Mammary microvascular endothelial cell (primary cell): Measurements from ENCODE around the gene FNDC3A. TPM values are rescaled to one million over a fixed set of nuclear protein-coding genes. Genes with fewer than 3 reads are reported as not detected.

Source experiments
- total RNA-seq: library from RNA; depleted of rRNA; stranded (reverse); fragments of >200 nt; gene quantifications from 2 replicates; pipeline ENCODE4 v1.2.3, GENCODE V29; 2015

Gene FNDC3A, protein sequence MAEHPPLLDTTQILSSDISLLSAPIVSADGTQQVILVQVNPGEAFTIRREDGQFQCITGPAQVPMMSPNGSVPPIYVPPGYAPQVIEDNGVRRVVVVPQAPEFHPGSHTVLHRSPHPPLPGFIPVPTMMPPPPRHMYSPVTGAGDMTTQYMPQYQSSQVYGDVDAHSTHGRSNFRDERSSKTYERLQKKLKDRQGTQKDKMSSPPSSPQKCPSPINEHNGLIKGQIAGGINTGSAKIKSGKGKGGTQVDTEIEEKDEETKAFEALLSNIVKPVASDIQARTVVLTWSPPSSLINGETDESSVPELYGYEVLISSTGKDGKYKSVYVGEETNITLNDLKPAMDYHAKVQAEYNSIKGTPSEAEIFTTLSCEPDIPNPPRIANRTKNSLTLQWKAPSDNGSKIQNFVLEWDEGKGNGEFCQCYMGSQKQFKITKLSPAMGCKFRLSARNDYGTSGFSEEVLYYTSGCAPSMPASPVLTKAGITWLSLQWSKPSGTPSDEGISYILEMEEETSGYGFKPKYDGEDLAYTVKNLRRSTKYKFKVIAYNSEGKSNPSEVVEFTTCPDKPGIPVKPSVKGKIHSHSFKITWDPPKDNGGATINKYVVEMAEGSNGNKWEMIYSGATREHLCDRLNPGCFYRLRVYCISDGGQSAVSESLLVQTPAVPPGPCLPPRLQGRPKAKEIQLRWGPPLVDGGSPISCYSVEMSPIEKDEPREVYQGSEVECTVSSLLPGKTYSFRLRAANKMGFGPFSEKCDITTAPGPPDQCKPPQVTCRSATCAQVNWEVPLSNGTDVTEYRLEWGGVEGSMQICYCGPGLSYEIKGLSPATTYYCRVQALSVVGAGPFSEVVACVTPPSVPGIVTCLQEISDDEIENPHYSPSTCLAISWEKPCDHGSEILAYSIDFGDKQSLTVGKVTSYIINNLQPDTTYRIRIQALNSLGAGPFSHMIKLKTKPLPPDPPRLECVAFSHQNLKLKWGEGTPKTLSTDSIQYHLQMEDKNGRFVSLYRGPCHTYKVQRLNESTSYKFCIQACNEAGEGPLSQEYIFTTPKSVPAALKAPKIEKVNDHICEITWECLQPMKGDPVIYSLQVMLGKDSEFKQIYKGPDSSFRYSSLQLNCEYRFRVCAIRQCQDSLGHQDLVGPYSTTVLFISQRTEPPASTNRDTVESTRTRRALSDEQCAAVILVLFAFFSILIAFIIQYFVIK
- total RNA-seq = 33.9 and 36.8 TPM in 2 replicates

DNA sequence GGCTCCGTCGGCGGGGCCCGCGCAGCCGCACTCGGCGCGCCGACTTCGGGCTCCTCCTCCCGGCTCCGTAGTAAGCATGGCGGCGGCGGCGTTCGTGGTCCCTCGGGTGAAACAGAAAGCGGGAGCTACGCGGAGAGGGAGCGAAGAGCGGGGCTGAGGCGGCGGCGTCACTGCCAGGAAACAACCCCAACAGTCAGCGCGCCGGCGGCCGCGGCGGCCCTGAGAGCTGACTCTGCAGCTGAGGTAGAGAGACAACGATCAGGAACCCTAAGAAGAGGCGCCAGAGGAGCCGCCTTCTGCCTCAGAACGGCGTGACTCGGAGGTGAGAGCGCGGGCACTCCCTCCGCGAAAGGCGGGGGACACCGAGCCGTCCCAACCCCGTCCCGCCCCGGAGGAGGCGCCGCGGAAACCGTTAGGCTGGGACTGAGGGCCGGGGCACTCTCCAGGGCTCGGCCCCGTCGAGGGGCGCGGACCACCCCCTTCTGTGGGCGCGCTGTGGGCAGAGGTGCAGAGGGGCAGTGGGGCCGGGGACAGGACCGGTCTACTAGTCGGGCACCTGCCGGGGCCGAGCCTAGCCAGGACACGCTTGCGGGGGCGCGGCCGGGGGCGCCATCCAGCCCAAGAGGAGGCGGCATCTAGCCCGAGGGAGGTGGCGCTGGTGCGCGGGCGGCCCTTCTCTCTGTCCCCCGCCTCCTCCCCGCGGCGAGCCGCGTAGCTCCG is at the start of gene FNDC3A:
Gene FNDC3A (plus strand): TSS at position 57 of the 720 bp plus-strand sequence. CDS start 30,279 bp downstream, outside the sequence.

DNA sequence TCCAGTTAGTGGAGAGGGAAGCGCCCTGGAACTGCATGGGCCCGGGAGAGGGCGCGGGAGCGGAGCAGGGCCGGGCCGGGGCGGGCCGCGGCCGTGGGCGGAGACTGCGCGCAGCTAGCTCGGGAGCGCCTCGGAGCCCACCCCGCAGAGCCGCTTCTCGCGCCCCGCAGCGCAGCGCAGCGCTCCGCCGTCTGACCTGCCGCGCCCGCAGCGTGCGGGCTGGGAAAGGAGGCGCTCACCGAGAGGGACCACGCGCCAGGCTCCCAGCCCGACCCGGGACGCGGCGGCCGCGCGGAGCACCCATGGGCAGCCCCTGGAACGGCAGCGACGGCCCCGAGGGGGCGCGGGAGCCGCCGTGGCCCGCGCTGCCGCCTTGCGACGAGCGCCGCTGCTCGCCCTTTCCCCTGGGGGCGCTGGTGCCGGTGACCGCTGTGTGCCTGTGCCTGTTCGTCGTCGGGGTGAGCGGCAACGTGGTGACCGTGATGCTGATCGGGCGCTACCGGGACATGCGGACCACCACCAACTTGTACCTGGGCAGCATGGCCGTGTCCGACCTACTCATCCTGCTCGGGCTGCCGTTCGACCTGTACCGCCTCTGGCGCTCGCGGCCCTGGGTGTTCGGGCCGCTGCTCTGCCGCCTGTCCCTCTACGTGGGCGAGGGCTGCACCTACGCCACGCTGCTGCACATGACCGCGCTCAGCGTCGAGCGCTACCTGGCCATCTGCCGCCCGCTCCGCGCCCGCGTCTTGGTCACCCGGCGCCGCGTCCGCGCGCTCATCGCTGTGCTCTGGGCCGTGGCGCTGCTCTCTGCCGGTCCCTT is 244.5 kb downstream of the FNDC3A start, which contains the start of gene MLNR:
Gene MLNR (plus strand): TSS at position 303 of the 820 bp plus-strand sequence. CDS start 0 bp downstream, at position 303.

DNA sequence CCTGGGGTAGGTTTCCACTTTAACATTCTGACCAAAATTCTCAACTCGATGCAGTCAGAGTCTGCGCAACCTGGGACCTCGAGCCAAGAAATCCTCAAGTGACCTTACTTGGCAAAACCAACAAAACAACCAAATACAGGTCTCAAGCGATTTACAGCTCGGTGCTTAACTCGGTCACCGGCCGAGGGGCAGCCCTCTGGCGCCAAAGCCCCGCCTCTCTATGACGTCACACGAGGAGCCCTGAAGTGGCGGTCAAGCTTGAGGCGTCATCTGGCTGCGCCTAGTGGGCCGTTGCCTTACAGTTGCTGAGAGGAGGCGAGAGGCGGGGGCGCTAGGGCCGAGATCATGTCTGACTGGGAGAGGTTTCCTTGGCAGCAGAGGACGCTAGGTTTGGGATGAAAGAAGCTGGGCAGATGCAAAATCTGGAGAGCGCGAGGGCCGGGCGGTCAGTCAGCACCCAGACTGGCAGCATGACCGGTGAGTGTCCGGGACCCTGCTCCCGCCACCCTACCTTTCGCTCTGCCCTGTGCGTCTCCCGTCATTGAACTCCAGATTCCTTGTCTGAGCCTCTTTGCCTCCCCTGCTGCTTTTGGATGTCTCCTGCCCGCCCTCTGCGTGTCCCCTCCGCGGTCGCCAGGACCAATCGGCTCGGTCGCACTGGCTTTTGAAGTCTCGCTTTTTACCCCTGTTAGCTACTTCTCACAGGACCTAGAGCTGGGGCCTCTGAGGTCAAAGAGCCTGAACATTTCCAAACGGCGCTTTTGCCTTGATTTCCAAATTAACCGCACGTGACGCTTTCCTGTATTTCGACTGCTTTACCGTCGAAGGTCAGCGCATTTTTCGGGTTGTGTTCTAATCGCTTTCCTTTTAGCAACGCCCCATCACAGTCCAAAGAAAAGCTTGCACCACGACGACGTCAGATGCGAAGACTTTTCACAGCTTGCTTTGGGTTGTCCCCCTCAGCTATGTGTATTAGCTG is 272.2 kb downstream of the FNDC3A start, which contains the start of gene CDADC1:
Gene CDADC1 (plus strand): TSS at position 283 of the 979 bp plus-strand sequence. CDS start 113 bp downstream, at position 396.

Other genes starting within 250 kb of the FNDC3A start
- not detected in 2 replicates for gene MLNR, start 244.4 kb downstream of the FNDC3A start, total RNA-seq